Naive thymus-derived CD8-positive, alpha-beta T cell (primary cell): ENCODE results near the gene GLI1. TPM values are rescaled to one million over a fixed set of nuclear protein-coding genes. Genes with fewer than 3 reads are reported as not detected.

Source experiments
- ATAC-seq, 2 donors: fragments of 150-1000 bp; cut with Tn5 transposase in 1 of 2; sonication (Bioruptor Pico), chemical (Tn5 transposase) in 1 of 2; 1 replicate in 1 of 2; 2 replicates in 1 of 2; pipeline ENCODE4 v1.10.0; 2021; ENCODE audit warnings: mild to moderate bottlenecking in 2 of 2, moderate library complexity in 2 of 2
- POLR2A ChIA-PET: fragments of 350-600 bp; sonication (Branson Sonifier 250); formaldehyde crosslinking; loops from one replicate; lab custom pipeline; 2021; ENCODE audit warnings: antibody characterized with exemption; lab: Charles Lee
- DNase-seq, 10 donors: peaks; one replicate each; pipeline versions ENCODE4 v3.0.0 to v3.0.0-alpha.2; 2020 to 2022
- H3K27ac Mint-ChIP-seq, 10 donors: one replicate each; pipeline ENCODE4 v1.8.0; 2020 to 2022; ENCODE audit warnings: mild to moderate bottlenecking in 10 of 10, mixed read lengths in 10 of 10, moderate library complexity in 4 of 10, inconsistent platforms in 1 of 10
- H3K27me3 Mint-ChIP-seq, 5 donors: one replicate each; pipeline ENCODE4 v1.8.0; 2021 to 2022; ENCODE audit warnings: mixed read lengths in 5 of 5
- H3K36me3 Mint-ChIP-seq, 3 donors: one replicate each; pipeline ENCODE4 v1.8.0; 2020 to 2022; ENCODE audit warnings: mixed read lengths in 3 of 3, mild to moderate bottlenecking in 2 of 3, inconsistent platforms in 1 of 3
- H3K4me1 Mint-ChIP-seq, 4 donors: one replicate each; pipeline ENCODE4 v1.8.0; 2021 to 2022; ENCODE audit warnings: mixed read lengths in 4 of 4
- H3K4me3 Mint-ChIP-seq, 10 donors: one replicate each; pipeline ENCODE4 v1.8.0; 2020 to 2022; ENCODE audit warnings: mild to moderate bottlenecking in 10 of 10, mixed read lengths in 10 of 10, moderate library complexity in 6 of 10, inconsistent platforms in 1 of 10
- H3K9me3 Mint-ChIP-seq, 9 donors: one replicate each; pipeline ENCODE4 v1.8.0; 2020 to 2022; ENCODE audit warnings: mixed read lengths in 9 of 9, mild to moderate bottlenecking in 3 of 9, inconsistent platforms in 1 of 9, moderate library complexity in 1 of 9
- polyA plus RNA-seq, 3 donors: library from polyadenylated mRNA; unstranded; fragments of 300-500 nt; fragmentation: Illumina TruSeq; gene quantifications; one replicate each; pipeline ENCODE4 v1.2.3, GENCODE V29; 2021
- total RNA-seq, 8 experiments: library from RNA in 2 of 8; stranded (reverse) in 2 of 8; gene quantifications; one replicate each; pipeline ENCODE4 v1.2.3 and lab custom pipeline; 2021 to 2026

The GLI1 gene
- total and polyA plus RNA-seq, 5 experiments from 2014 or later: 1.9 to 2.7 TPM; not detected in 3

DNA sequence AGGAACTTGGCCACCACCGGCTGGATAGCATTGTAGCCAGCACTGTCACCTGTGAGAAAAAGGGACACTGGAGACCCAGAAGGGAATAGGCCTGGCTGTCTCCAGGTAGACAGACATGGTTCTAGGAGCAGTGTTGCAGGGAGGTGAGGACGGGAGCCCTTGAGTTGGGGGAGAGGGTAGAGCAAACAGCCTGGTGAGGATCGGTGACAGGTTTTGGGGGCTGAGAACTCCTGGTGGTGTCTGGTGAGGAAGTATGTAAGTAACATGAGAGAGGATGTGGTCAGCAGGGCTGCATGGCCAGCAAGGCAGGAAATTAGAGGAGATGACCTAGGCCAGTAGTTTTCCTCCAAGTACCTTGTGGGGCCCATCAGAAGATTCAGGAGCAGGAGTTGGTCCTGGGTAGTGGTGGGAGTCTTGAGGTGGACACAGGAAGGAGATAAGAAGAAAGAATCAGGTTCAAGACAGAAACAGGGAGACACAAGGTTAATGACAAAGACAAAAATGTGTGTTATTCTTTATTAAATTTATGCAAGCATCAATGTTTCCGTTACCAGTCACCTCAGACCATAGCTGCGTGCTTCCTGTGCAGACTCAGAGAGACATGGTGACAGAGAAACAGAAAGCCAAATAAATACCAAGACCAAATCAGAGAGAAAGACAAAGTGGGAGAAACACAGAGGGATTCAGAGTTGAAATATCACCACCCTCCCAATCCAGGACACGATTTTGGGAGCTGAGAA lies 20.0 kb downstream of the GLI1 start, which contains the start of gene ARHGAP9:
Gene ARHGAP9, minus strand, starts transcription at position 491 of the 740 bp plus-strand sequence. Its CDS starts 460 bp downstream, at position 31.
- peak; percentile 57 to 71 for ATAC-seq
- peak in 9 of 10 donors; percentile 42 to 90 (median 79) for DNase-seq
- POLR2A ChIA-PET: interaction anchor here (0.8 to 10.3 kb wide), 13 partner anchors 10 to 265 kb away, joined by 3 to 135 read pairs (median 4); partner anchors contain the start of genes DDIT3, GLI1, INHBE and MARS1
- peaks cover 39 to 80% (median 71%) of the 10 kb centered on the region in 4 donors for H3K4me1 Mint-ChIP-seq
- peak within 1 kb of the TSS; percentile 94 to 100 (median 98) for H3K4me3 Mint-ChIP-seq
- H3K36me3 Mint-ChIP-seq: peaks cover under 1 to 15% (median 4%) of the 10 kb centered on the region in 3 donors
- H3K9me3 Mint-ChIP-seq: no peaks in the 10 kb centered on the region
- H3K27ac Mint-ChIP-seq: peak within 1 kb of the TSS; percentile 97 to 100 (median 100)
- H3K27me3 Mint-ChIP-seq: no peaks in the 10 kb centered on the region

DNA sequence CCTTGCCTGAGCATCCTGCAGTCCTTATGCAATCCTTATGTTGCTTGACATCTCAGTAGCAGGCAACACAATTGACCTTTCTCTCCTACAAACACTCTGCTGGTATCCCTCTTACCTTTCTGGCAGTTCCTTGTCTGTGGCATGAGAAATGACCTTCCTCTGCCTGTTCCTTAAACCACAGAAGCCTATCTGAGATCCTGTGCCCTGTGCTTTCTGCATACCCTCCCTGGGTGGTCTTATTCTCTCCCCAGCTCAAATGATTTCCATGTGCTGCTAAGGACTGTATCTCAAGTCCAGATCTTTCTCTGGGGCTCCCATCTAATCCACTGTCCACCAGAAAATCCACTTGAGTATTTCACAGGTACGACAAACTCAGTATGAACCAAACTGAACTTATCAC lies 22.1 kb downstream of the GLI1 start:
- Mint-ChIP-seq H3K9me3 (no peaks in the 10 kb centered on the region), H3K4me1 (peaks cover 29 to 61% (median 55%) of the 10 kb centered on the region in 4 donors), H3K4me3 (peak overlapping the region in 8 of 10 donors; percentile 13 to 99 (median 60)), H3K27me3 (no peaks in the 10 kb centered on the region), H3K27ac (peak overlapping the region; percentile 97 to 100 (median 100)), H3K36me3 (no peaks in the 10 kb centered on the region)
- POLR2A ChIA-PET: interaction anchor here (0.8 to 10.3 kb wide), 4 partner anchors 8 to 36 kb away, joined by 4 to 135 read pairs (median 74); partner anchors contain the start of genes DDIT3, GLI1 and INHBE
- DNase-seq (no peak), ATAC-seq (no peak)

DNA sequence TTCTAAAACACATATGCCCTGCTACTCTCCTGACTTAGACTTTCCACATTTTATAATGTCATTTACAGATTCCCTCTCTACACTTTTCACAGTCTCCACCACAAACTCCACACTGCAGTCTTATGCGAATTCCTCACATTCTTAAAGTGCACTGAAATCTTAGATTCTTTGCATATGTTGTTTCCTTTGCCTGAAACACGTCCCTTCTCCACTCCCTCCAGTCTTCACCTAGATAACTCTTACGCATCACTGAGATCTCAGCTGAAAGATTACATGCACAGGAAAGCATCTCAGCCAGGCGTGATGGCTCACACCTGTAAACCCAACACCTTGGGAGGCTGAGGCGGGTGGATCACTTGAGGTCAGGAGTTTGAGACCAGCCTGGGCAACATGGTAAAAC lies 23.9 kb downstream of the GLI1 start:
- POLR2A ChIA-PET: interaction anchor here (0.8 to 10.3 kb wide), 2 partner anchors 8 to 35 kb away, joined by 4 to 135 read pairs; partner anchors contain the start of gene DDIT3
- H3K9me3 Mint-ChIP-seq: no peaks in the 10 kb centered on the region
- peak overlapping the region in 9 of 10 donors; percentile 14 to 86 (median 67) for H3K27ac Mint-ChIP-seq
- DNase-seq (no peak), ATAC-seq (no peak)
- peaks cover 0 to 6% (median 0%) of the 10 kb centered on the region in 3 donors for H3K36me3 Mint-ChIP-seq
- peak overlapping the region in 1 of 10 donors; percentile 16 for H3K4me3 Mint-ChIP-seq
- H3K27me3 Mint-ChIP-seq: no peaks in the 10 kb centered on the region
- H3K4me1 Mint-ChIP-seq: peaks cover 30 to 56% (median 53%) of the 10 kb centered on the region in 4 donors

DNA sequence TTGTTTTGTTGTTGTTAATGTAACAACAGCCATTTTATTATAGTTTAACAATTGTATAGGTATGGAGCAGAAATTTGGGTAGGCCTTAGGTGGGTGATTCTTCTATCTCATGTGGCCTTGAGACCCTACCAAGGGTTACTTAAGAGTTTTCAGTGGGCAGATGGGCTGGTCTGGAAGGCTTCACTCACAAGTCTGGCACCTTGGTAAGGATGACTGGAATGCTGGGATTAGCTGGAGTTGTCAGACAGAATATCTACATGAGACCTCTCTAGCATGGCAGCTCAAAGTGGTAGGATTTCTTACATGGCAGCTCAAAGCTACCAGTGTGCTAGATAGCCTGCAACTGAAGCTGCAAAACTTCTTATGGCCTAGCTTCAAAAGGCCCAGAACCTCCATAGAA lies 26.1 kb downstream of the GLI1 start:
- no peak overlapping the region for H3K4me3 Mint-ChIP-seq
- H3K9me3 Mint-ChIP-seq: no peaks in the 10 kb centered on the region
- H3K27ac Mint-ChIP-seq: peak overlapping the region in 7 of 10 donors; percentile 11 to 73 (median 41)

DNA sequence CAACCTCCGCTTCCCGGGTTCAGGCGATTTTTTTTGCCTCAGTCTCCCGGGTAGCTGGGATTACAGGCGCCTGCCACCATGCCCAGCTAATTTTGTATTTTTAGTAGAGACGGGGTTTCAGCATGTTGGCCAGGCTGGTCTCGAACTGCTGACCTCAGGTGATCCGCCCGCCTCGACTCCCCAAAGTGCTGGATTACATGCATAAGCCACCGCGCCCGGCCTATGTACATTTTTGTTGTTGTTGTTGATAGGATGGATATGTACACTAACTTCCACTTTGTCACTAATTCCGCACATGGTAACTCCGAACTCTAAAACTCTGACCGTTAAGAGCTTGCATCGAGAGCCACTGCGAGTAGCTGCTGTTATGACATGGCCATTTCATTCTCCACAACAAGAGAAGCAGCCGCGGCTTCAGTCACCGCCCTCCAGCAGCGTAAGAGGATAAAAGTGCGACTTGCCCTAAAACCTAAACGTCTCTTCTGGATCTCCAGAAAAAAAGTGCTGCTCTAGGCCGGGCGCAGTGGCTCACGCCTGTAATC lies 27.5 kb downstream of the GLI1 start:
- ATAC-seq (no peak), DNase-seq (peak in 2 of 10 donors; percentile 20 to 63)
- H3K27me3 Mint-ChIP-seq: no peaks in the 10 kb centered on the region
- peaks cover 6 to 37% (median 13%) of the 10 kb centered on the region in 3 donors for H3K36me3 Mint-ChIP-seq
- POLR2A ChIA-PET: interaction anchor here (0.7 to 6.4 kb wide), 6 partner anchors 7 to 39 kb away, joined by 5 to 65 read pairs (median 9); partner anchors contain the start of genes ARHGAP9 and DDIT3
- peak overlapping the region in 4 of 10 donors; percentile 95 to 99 (median 96) for H3K4me3 Mint-ChIP-seq
- H3K4me1 Mint-ChIP-seq: peaks cover 13 to 40% (median 38%) of the 10 kb centered on the region in 4 donors
- H3K27ac Mint-ChIP-seq: peak overlapping the region; percentile 88 to 98 (median 97)
- no peaks in the 10 kb centered on the region for H3K9me3 Mint-ChIP-seq

More for the DNA sequence above, 26.1 kb downstream of the GLI1 start:
- H3K27me3 Mint-ChIP-seq: no peaks in the 10 kb centered on the region
- H3K36me3 Mint-ChIP-seq: peaks cover 0 to 22% (median 0%) of the 10 kb centered on the region in 3 donors
- no peak for DNase-seq
- POLR2A ChIA-PET: interaction anchor here (0.7 to 6.4 kb wide), 2 partner anchors 10 to 120 kb away, joined by 3 to 65 read pairs; no protein-coding TSS in a partner anchor
- H3K4me1 Mint-ChIP-seq: peaks cover 20 to 47% (median 46%) of the 10 kb centered on the region in 4 donors
- no peak for ATAC-seq

DNA sequence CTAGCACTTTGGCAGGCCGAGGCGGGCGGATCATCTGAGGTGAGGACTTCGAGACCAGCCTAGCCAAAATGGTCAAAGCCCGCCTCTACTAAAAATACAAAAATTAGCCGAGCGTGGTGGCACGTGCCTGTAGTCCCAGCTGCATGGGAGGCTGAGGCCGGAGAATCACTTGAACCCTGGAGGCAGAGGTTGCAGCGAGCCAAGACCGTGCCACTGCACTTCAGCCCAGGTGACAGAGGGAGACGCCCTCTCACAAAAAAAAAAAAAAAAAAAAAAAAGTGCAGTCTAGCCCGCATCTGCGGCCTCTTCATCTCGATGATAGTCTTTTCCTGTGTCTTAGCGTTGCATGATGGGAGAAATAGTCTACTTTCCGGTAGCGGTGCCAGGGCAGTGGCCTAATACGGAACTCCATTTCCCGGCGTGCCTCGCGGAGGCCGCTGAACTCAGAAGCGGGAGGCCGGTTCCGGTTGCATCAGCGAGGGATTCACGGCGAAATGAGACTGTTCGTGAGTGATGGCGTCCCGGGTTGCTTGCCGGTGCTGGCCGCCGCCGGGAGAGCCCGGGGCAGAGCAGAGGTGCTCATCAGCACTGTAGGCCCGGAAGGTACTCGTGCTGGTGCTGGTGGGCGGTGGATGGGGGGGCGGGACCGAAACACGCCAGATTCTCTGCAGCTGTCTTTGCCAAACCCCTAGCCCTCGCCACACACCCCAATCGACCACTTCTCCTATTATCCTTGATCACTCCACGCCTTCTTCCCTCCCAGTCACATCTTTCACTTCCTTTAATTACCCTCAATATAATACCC lies 28.2 kb downstream of the GLI1 start, which contains the start of gene MARS1:
Gene MARS1, plus strand, starts transcription at position 472 of the 805 bp plus-strand sequence. Its CDS starts 23 bp downstream, at position 495.
- H3K27me3 Mint-ChIP-seq: no peaks in the 10 kb centered on the region
- POLR2A ChIA-PET: interaction anchor here (0.7 to 6.4 kb wide), 9 partner anchors 8 to 38 kb away, joined by 3 to 65 read pairs (median 6); partner anchors contain the start of genes ARHGAP9 and DDIT3
- peak; percentile 97 to 98 for ATAC-seq
- H3K4me1 Mint-ChIP-seq: peaks cover 13 to 43% (median 39%) of the 10 kb centered on the region in 4 donors
- peaks cover 8 to 43% (median 17%) of the 10 kb centered on the region in 3 donors for H3K36me3 Mint-ChIP-seq
- H3K4me3 Mint-ChIP-seq: peak within 1 kb of the TSS; percentile 92 to 99 (median 96)
- peak within 1 kb of the TSS; percentile 88 to 98 (median 97) for H3K27ac Mint-ChIP-seq
- no peaks in the 10 kb centered on the region for H3K9me3 Mint-ChIP-seq
- DNase-seq: peak; percentile 76 to 95 (median 90)

DNA sequence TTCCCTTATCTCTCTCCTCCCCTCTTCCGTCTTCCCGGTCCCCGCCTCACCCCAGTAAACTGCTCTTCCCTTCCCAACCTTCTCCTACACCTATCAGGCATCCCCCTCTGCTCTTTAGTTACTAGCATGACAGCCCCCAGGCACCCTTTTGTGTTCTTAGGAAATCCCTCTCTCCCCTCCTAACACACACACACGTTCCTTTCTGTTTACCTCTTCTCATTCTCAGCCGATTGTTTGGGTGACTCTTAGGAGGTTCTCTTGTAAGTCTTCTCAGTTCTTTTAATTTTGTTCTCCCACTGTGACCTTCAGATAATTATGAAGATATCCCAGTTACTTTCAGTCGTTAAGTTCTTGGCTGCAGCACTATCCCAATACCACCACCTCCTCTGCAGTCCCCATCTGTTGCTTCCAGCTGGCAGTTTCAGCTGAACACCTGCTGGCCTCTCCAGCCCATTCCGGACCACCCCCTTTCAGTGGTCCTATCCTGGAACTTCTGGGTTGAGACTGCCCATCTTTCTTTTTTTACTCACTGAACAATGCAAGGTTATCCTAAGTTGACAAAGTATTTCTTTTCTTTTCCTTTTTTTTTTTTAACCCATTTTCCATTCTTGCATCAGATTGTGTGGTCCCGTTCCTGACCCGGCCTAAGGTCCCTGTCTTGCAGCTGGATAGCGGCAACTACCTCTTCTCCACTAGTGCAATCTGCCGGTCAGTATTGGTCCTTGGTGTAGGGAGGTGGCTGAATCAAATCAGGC lies 29.0 kb downstream of the GLI1 start:
- ATAC-seq: no peak
- peaks cover 13 to 41% (median 34%) of the 10 kb centered on the region in 4 donors for H3K4me1 Mint-ChIP-seq

DNA sequence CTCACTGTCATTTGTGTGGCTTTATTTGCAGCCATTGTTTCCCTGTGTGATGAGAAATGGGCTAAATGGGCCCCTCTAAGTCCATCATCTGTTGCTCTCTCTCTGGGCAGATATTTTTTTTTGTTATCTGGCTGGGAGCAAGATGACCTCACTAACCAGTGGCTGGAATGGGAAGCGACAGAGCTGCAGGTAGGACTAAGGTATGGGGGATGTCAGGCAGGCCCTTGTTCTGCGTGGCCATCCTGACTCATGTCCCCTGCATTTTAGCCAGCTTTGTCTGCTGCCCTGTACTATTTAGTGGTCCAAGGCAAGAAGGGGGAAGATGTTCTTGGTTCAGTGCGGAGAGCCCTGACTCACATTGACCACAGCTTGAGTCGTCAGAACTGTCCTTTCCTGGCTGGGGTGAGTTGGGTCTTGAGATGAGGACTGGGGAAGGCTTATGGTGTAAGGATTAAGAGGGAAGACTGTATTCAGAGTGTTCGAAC lies 29.6 kb downstream of the GLI1 start:
- H3K27ac Mint-ChIP-seq: peak overlapping the region; percentile 88 to 98 (median 97)
- peak overlapping the region; percentile 92 to 99 (median 96) for H3K4me3 Mint-ChIP-seq
- H3K9me3 Mint-ChIP-seq: no peaks in the 10 kb centered on the region
- DNase-seq (no peak), ATAC-seq (no peak)
- POLR2A ChIA-PET: interaction anchor here (0.6 to 6.4 kb wide), 6 partner anchors 9 to 31 kb away, joined by 3 to 65 read pairs (median 4); partner anchors contain the start of genes ARHGAP9 and DDIT3
- H3K27me3 Mint-ChIP-seq: no peaks in the 10 kb centered on the region
- peaks cover 11 to 51% (median 19%) of the 10 kb centered on the region in 3 donors for H3K36me3 Mint-ChIP-seq
- peaks cover 13 to 41% (median 33%) of the 10 kb centered on the region in 4 donors for H3K4me1 Mint-ChIP-seq

More for the DNA sequence above, 29.0 kb downstream of the GLI1 start:
- no peaks in the 10 kb centered on the region for H3K9me3 Mint-ChIP-seq
- H3K27me3 Mint-ChIP-seq: no peaks in the 10 kb centered on the region
- peak overlapping the region; percentile 92 to 99 (median 96) for H3K4me3 Mint-ChIP-seq
- H3K27ac Mint-ChIP-seq: peak overlapping the region; percentile 88 to 98 (median 97)
- no peak for DNase-seq
- POLR2A ChIA-PET: interaction anchor here (0.6 to 6.4 kb wide), 10 partner anchors 9 to 32 kb away, joined by 3 to 65 read pairs (median 4); partner anchors contain the start of genes ARHGAP9 and DDIT3
- H3K36me3 Mint-ChIP-seq: peaks cover 11 to 46% (median 19%) of the 10 kb centered on the region in 3 donors

DNA sequence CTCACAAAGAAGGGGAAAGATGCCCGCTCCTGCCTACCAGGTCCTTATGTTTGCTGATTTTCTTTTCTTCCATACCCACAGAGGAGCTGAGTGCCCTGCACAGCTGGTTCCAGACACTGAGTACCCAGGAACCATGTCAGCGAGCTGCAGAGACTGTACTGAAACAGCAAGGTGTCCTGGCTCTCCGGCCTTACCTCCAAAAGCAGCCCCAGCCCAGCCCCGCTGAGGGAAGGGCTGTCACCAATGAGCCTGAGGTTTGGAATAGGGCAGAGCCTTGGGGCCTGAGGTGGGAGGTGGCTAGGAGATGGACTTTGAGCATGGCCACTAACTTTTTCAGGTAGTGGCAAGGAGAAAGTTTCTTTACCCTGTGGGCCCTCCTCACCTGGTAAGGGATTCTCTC lies 30.5 kb downstream of the GLI1 start:
- Mint-ChIP-seq H3K27me3 (no peaks in the 10 kb centered on the region), H3K36me3 (peaks cover 11 to 55% (median 19%) of the 10 kb centered on the region in 3 donors), H3K27ac (peak overlapping the region in 4 of 10 donors; percentile 13 to 98 (median 78)), H3K4me1 (peaks cover 13 to 41% (median 33%) of the 10 kb centered on the region in 4 donors), H3K4me3 (peak overlapping the region in 1 of 10 donors; percentile 38), H3K9me3 (no peaks in the 10 kb centered on the region)
- POLR2A ChIA-PET: interaction anchor here (0.6 to 6.4 kb wide), 4 partner anchors 10 to 218 kb away, joined by 3 to 65 read pairs (median 18); partner anchors contain the start of gene ARHGAP9
- ATAC-seq (no peak), DNase-seq (no peak)
